ENCODE results near the gene CGB1.
"Not testable (repeated sequence)": the region's sequence is repeated elsewhere in the genome, so short reads cannot be mapped to it uniquely, and the experiment has no call there.

Gene CGB1

DNA sequence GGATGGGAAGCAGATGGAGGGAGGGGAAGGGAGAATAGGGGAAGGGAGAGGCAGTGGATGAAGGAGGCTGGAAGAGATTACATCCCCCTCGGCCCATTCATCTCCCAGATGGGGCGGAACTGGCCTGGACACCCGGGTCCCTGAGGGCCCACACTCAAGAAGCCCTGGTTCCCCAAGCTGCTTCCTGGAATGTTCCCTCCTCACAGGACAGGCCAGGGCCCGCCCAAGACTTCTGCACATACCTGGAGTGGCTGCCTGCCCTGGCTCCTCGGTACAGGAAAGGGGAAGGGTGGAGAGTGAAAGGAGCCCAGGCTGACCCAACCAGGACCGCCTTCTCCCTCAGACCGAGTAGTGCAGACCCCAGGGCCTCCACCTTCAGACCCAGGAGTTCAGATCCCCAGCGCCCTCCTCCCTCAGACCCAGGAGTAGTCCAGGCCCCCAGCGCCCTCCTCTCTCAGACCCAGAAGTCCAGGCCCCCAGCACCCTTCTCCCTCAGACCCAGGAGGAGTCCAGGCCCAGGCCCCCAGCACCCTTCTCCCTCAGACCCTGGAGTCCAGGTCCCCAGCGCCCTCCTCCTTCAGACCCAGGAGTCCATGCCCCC, 27.4 kb upstream of the CGB1 start:
- Mint-ChIP-seq H3K36me3 (ENCODE audit: low read depth) (peaks cover 2% of the 10 kb centered on the region), H3K27me3 (ENCODE audit: low read depth, poor library complexity) (peaks cover 32% of the 10 kb centered on the region), H3K27ac (no peak overlapping the region), H3K4me1 (peaks cover 66% of the 10 kb centered on the region), H3K9me3 (peaks cover 7% of the 10 kb centered on the region), H3K4me3 (peak overlapping the region; percentile 67)
- DNase-seq, result no peak
- TF ChIP-seq, protein P1, sequence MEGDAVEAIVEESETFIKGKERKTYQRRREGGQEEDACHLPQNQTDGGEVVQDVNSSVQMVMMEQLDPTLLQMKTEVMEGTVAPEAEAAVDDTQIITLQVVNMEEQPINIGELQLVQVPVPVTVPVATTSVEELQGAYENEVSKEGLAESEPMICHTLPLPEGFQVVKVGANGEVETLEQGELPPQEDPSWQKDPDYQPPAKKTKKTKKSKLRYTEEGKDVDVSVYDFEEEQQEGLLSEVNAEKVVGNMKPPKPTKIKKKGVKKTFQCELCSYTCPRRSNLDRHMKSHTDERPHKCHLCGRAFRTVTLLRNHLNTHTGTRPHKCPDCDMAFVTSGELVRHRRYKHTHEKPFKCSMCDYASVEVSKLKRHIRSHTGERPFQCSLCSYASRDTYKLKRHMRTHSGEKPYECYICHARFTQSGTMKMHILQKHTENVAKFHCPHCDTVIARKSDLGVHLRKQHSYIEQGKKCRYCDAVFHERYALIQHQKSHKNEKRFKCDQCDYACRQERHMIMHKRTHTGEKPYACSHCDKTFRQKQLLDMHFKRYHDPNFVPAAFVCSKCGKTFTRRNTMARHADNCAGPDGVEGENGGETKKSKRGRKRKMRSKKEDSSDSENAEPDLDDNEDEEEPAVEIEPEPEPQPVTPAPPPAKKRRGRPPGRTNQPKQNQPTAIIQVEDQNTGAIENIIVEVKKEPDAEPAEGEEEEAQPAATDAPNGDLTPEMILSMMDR (IDR thresholded peaks at IDR 0.05), result no peak

GRCh38 chr19:49061445-49061844, 24.8 kb upstream of the CGB1 start:
- Mint-ChIP-seq H3K9me3 (no peaks in the 10 kb centered on the region), H3K4me1 (peaks cover 66% of the 10 kb centered on the region), H3K36me3 (ENCODE audit: low read depth) (no peaks in the 10 kb centered on the region), H3K4me3 (no peak overlapping the region), H3K27ac (no peak overlapping the region), H3K27me3 (ENCODE audit: low read depth, poor library complexity) (peaks cover 42% of the 10 kb centered on the region)
- DNase-seq, result no peak
- TF ChIP-seq, protein P1 (IDR thresholded peaks at IDR 0.05), result no peak

- no peaks in the 10 kb centered on the region for H3K9me3 Mint-ChIP-seq
- DNase-seq, result no peak
- H3K27me3 Mint-ChIP-seq (ENCODE audit: low read depth, poor library complexity), result peaks cover 42% of the 10 kb centered on the region
- no peak overlapping the region for H3K4me3 Mint-ChIP-seq
- no peaks in the 10 kb centered on the region for H3K36me3 Mint-ChIP-seq (ENCODE audit: low read depth)
- TF ChIP-seq, protein P1 (IDR thresholded peaks at IDR 0.05), result no peak
- no peak overlapping the region for H3K27ac Mint-ChIP-seq
- peaks cover 62% of the 10 kb centered on the region for H3K4me1 Mint-ChIP-seq
Observed at GRCh38 chr19:49061000-49061399, 24.3 kb upstream of the CGB1 start.

DNA sequence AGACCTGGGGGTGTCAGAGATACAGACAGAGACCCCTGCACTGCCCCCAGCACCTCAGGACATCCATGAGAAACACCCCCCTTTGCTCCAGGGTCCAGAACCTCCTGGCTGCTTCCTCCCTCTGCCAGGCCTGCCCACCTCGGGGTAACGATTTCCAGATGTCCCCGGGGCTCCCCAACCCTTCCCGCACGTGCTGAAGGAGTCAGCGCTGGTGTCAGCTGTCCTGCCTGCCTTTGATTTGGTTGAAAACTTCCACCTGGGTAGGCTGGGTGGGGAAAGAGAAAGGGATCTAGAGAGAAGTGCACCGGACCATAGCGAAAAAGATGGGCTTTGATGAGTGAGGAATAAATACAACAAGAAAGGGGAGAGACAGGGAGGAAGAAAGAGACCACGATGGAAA, 22.4 kb upstream of the CGB1 start:
- no peak overlapping the region for H3K27ac Mint-ChIP-seq
- H3K36me3 Mint-ChIP-seq (ENCODE audit: low read depth), result no peaks in the 10 kb centered on the region
- H3K4me3 Mint-ChIP-seq, result no peak overlapping the region
- DNase-seq, result no peak
- peaks cover 48% of the 10 kb centered on the region for H3K4me1 Mint-ChIP-seq
- peaks cover 47% of the 10 kb centered on the region for H3K27me3 Mint-ChIP-seq (ENCODE audit: low read depth, poor library complexity)
- H3K9me3 Mint-ChIP-seq, result no peaks in the 10 kb centered on the region
- TF ChIP-seq, protein P1 (IDR thresholded peaks at IDR 0.05), result no peak

DNA sequence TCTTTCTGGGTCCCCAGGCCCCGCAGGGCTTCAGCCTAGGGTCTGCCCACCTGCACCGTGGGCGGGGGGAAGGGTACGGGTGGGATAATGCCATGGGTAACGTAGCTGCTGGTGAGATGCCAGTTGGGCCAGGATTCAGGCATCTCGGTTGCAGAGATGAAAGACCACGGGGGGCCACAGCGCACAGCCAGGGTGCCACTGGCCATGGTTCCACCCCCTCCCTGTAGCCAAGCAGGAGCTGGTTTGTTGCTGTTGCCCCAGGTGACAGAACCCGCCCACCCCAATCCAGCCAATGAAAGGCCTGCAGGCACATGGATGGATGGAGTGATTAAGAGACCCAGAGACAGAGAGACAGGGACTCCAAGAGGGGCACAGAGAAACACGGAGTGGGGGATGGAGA, 21.9 kb upstream of the CGB1 start:
- H3K4me1 Mint-ChIP-seq, result peaks cover 43% of the 10 kb centered on the region
- DNase-seq, result no peak
- TF ChIP-seq, protein P1 (IDR thresholded peaks at IDR 0.05), result no peak
- H3K9me3 Mint-ChIP-seq, result no peaks in the 10 kb centered on the region
- peak overlapping the region; percentile 72 for H3K4me3 Mint-ChIP-seq
- no peaks in the 10 kb centered on the region for H3K36me3 Mint-ChIP-seq (ENCODE audit: low read depth)
- peaks cover 51% of the 10 kb centered on the region for H3K27me3 Mint-ChIP-seq (ENCODE audit: low read depth, poor library complexity)
- no peak overlapping the region for H3K27ac Mint-ChIP-seq

- Mint-ChIP-seq H3K36me3 (ENCODE audit: low read depth) (no peaks in the 10 kb centered on the region), H3K4me1 (peaks cover 38% of the 10 kb centered on the region), H3K9me3 (no peaks in the 10 kb centered on the region), H3K4me3 (peak within 1 kb of the TSS; percentile 72), H3K27me3 (ENCODE audit: low read depth, poor library complexity) (peaks cover 47% of the 10 kb centered on the region), H3K27ac (no peak within 1 kb of the TSS)
- TF ChIP-seq, protein P1 (IDR thresholded peaks at IDR 0.05), result no peak
- DNase-seq, result peak; percentile 89
Observed at GRCh38 chr19:49057636-49058234, 21.0 kb upstream of the CGB1 start, which contains the start of gene CGB7. Gene CGB7, minus strand, starts transcription at chr19:49057749. Its CDS starts 2,374 bp downstream, at chr19:49055375.

DNA sequence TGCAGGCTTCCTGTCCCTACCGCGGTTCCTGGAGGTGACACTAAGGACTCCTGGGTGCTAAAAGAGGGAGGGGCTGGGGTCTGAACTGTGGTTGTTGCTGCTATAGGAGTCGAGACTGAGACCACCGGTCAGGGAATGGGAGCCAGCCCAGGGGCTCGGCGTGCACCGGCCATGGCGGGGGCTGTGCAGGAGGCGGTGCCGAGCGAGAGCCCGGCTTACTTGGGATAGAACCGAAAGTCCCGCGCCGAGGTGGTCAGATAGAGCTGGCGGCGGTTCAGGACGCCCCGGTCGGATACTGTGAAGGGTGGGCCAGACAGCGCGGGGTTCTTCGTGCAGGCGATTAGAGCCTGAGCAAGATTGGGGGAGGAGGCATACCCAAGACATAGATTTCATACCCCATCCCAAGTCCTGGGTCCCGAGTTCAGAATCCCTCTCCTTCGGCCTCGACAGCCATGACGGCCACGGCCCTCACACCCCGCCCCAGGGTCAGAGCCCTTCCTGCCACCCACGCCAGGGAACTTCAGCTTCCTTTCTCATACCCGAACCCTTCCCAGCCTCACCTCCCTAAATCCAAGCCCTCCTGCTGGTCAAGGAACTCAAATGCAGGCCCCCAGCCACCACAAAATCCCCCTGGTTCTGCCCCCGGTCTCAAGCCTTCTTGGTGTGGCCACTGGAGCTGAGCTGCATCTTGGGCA, 20.4 kb upstream of the CGB1 start:
- not testable (repeated sequence) for H3K27ac Mint-ChIP-seq; DNase-seq; H3K9me3 Mint-ChIP-seq; H3K36me3 Mint-ChIP-seq (ENCODE audit: low read depth)
- Mint-ChIP-seq H3K27me3 (ENCODE audit: low read depth, poor library complexity) (peaks cover 47% of the 10 kb centered on the region), H3K4me3 (peak overlapping the region; percentile 72), H3K4me1 (peaks cover 38% of the 10 kb centered on the region)
